Upper lobe of left lung (tissue), 6 donors: ENCODE results near the gene FNDC11. TPM values are rescaled to one million over a fixed set of nuclear protein-coding genes. Genes with fewer than 3 reads are reported as not detected.

ENCODE experiments used
- ATAC-seq, 2 donors: fragments of 200-7000 bp; cut with Tn5 transposase; one replicate each; pipeline ENCODE4 v1.9.1; 2022; ENCODE audit warnings: mild to moderate bottlenecking in 2 of 2, moderate library complexity in 2 of 2; ENCODE audit not compliant: low FRiP score in 2 of 2
- DNase-seq, 2 donors: peaks; one replicate each; pipeline ENCODE4 v3.0.0-alpha.2; 2019 to 2020
- H3K27ac ChIP-seq, 4 donors: fragments of 200-600 bp; sonication (generic); one replicate each; pipeline ENCODE4 v1.5.1; 2016 to 2019
- H3K27me3 ChIP-seq, 4 donors: fragments of 200-600 bp; sonication (generic); one replicate each; pipeline ENCODE4 v1.5.1; 2017 to 2019
- H3K36me3 ChIP-seq, 4 donors: fragments of 200-600 bp; sonication (generic); one replicate each; pipeline ENCODE4 v1.5.1; 2016 to 2019
- H3K4me1 ChIP-seq, 4 donors: fragments of 200-600 bp; sonication (generic); one replicate each; pipeline ENCODE4 v1.5.1; 2018 to 2019
- H3K4me3 ChIP-seq, 4 donors: fragments of 200-600 bp; sonication (generic); one replicate each; pipeline ENCODE4 v1.5.1; 2017 to 2019; ENCODE audit warnings: mild to moderate bottlenecking in 2 of 4, moderate library complexity in 1 of 4
- H3K9me3 ChIP-seq, 4 donors: fragments of 200-600 bp; sonication (generic); one replicate each; pipeline ENCODE4 v1.5.1; 2018 to 2019
- CTCF ChIP-seq, 6 experiments: fragments of 450-650 bp in 4 of 6; fragments of 200-600 bp in 2 of 6; sonication (generic) in 2 of 6; IDR thresholded peaks; one replicate each; pipeline ENCODE4 v1.5.1; 2016 to 2019; ENCODE audit warnings: antibody characterized with exemption in 6 of 6
- EP300 ChIP-seq, 4 donors: sonication (generic); formaldehyde crosslinking; IDR thresholded peaks; one replicate each; pipeline ENCODE4 v1.5.1; 2017; ENCODE audit warnings: antibody characterized with exemption in 4 of 4, control low read depth in 2 of 4
- POLR2A ChIP-seq, 4 donors: fragments of 450-650 bp; IDR thresholded peaks; one replicate each; pipeline ENCODE4 v1.5.1; 2016 to 2017; ENCODE audit warnings: antibody characterized with exemption in 4 of 4, mild to moderate bottlenecking in 2 of 4
- POLR2AphosphoS5 ChIP-seq, 2 donors: sonication (generic); formaldehyde crosslinking; IDR thresholded peaks; one replicate each; pipeline ENCODE4 v1.5.1; 2017; ENCODE audit warnings: antibody characterized with exemption in 2 of 2
- WGBS, 2 donors: methylation state at CpG; one replicate each; pipeline ENCODE4 v1.1.5; 2017 to 2018; 5-methylcytosine and 5-hydroxymethylcytosine counted together
- total RNA-seq, 6 donors: library from RNA; depleted of rRNA in 4 of 6; stranded (reverse); fragments of >200 nt in 4 of 6; gene quantifications; one replicate each; pipeline versions ENCODE4 v1.1.0 to v1.2.1, GENCODE V29; 2016 to 2021
- donor health status: DM: no; HTN: no; CAD: no; lungs with moderate emphysema.
- donor health status: DM: no; HTN: yes; CAD: no; lungs with severe emphysema.

The FNDC11 gene
- total RNA-seq, 6 donors from 2014 or later, result 0.29 to 6.5 (median 1.4) TPM

- Histone ChIP-seq H3K27ac (no peak overlapping the region), H3K36me3 (no peaks in the 10 kb centered on the region), H3K4me1 (peaks cover 11 to 21% (median 12%) of the 10 kb centered on the region in 4 donors), H3K4me3 (no peak overlapping the region), H3K9me3 (no peaks in the 10 kb centered on the region), H3K27me3 (peaks cover 0 to 15% (median 1%) of the 10 kb centered on the region in 4 donors)
- whole genome bisulfite sequencing, 2 donors, result 90% methylated on average over 7 to 10 of the region's 10 CpGs
- TF ChIP-seq POLR2A (IDR thresholded peaks at IDR 0.05) (no peak), POLR2AphosphoS5 (IDR thresholded peaks at IDR 0.05) (no peak), CTCF (IDR thresholded peaks at IDR 0.05) (no peak), EP300 (IDR thresholded peaks at IDR 0.05) (no peak)
- peak in 1 of 2 donors; percentile 72 for DNase-seq
- ATAC-seq, result no peak
Observed at GRCh38 chr20:63542696-63543095, 11.3 kb upstream of the FNDC11 start.

GRCh38 chr20:63543131-63543530 is 10.8 kb upstream of the FNDC11 start:
- H3K9me3 ChIP-seq, result no peaks in the 10 kb centered on the region
- peak in 1 of 2 donors; percentile 69 for DNase-seq
- ATAC-seq, result no peak
- WGBS, 2 donors, result 85 to 97% methylated on average over 4 to 9 of the region's 10 CpGs
- H3K4me1 ChIP-seq, result peaks cover 6 to 21% (median 8%) of the 10 kb centered on the region in 4 donors
- no peak overlapping the region for H3K4me3 ChIP-seq
- peaks cover 0 to 19% (median 3%) of the 10 kb centered on the region in 4 donors for H3K27me3 ChIP-seq
- no peaks in the 10 kb centered on the region for H3K36me3 ChIP-seq
- TF ChIP-seq POLR2A (IDR thresholded peaks at IDR 0.05) (no peak), EP300 (IDR thresholded peaks at IDR 0.05) (no peak), CTCF (IDR thresholded peaks at IDR 0.05) (no peak), POLR2AphosphoS5 (IDR thresholded peaks at IDR 0.05) (no peak)
- H3K27ac ChIP-seq, result no peak overlapping the region

- TF ChIP-seq EP300 (IDR thresholded peaks at IDR 0.05) (no peak), POLR2AphosphoS5 (IDR thresholded peaks at IDR 0.05) (no peak), POLR2A (IDR thresholded peaks at IDR 0.05) (no peak), CTCF (IDR thresholded peaks at IDR 0.05) (no peak)
- no peaks in the 10 kb centered on the region for H3K9me3 ChIP-seq
- no peaks in the 10 kb centered on the region for H3K36me3 ChIP-seq
- DNase-seq (no peak), ATAC-seq (no peak)
- peaks cover 0 to 25% (median 5%) of the 10 kb centered on the region in 4 donors for H3K27me3 ChIP-seq
- no peak overlapping the region for H3K4me3 ChIP-seq
- H3K4me1 ChIP-seq, result peaks cover under 1 to 15% (median 3%) of the 10 kb centered on the region in 4 donors
- 89 to 91% methylated on average over 6 of the region's 6 CpGs for WGBS, 2 donors
- no peak overlapping the region for H3K27ac ChIP-seq
Observed at GRCh38 chr20:63543733-63544132, 10.2 kb upstream of the FNDC11 start.

GRCh38 chr20:63544241-63544957 is 9.6 kb upstream of the FNDC11 start:
- peaks cover 0 to 11% (median 0%) of the 10 kb centered on the region in 4 donors for H3K4me1 ChIP-seq
- WGBS, 2 donors, result 67 to 71% methylated on average over 1 to 22 of the region's 27 CpGs
- TF ChIP-seq EP300 (IDR thresholded peaks at IDR 0.05), result no peak
- no peak for TF ChIP-seq POLR2A (IDR thresholded peaks at IDR 0.05)
- TF ChIP-seq CTCF (IDR thresholded peaks at IDR 0.05), result no peak
- TF ChIP-seq POLR2AphosphoS5 (IDR thresholded peaks at IDR 0.05), result no peak
- no peaks in the 10 kb centered on the region for H3K9me3 ChIP-seq
- peaks cover 0 to 27% (median 5%) of the 10 kb centered on the region in 4 donors for H3K27me3 ChIP-seq
- H3K36me3 ChIP-seq, result no peaks in the 10 kb centered on the region
- H3K27ac ChIP-seq, result no peak overlapping the region
- H3K4me3 ChIP-seq, result no peak overlapping the region
- no peak for ATAC-seq
- DNase-seq, result peak in 1 of 2 donors; percentile 54
